HEK293 (cell line): ENCODE results near the gene MXI1.
"Not testable (repeated sequence)": the region's sequence is repeated elsewhere in the genome, so short reads cannot be mapped to it uniquely, and the experiment has no call there.

Source experiments
- CTCF ChIA-PET: fragments of 350-600 bp; formaldehyde crosslinking; extraction: SDS; loops from one replicate; lab custom pipeline; 2021; ENCODE audit warnings: antibody characterized with exemption; lab: Yijun Ruan, JAX
- POLR2A ChIA-PET: fragments of 300-600 bp; formaldehyde crosslinking; extraction: SDS; loops from one replicate; lab custom pipeline; 2020; ENCODE audit warnings: antibody characterized with exemption, inconsistent platforms; lab: Yijun Ruan, JAX
- H3K27ac ChIP-seq: fragments of 200-500 bp; sonication (Bioruptor generic); 2 replicates; pipeline ENCODE4 v1.5.1; 2014; ENCODE audit warnings: low read depth, low read length, control low read depth, inconsistent platforms; ENCODE audit errors: extremely low read depth
- H3K36me3 ChIP-seq, 2 experiments: fragments of 200-500 bp in 1 of 2; sonication (Bioruptor generic) in 1 of 2; 1 replicate in 1 of 2; 2 replicates in 1 of 2; pipeline ENCODE4 v1.5.1; 2014 to 2017; ENCODE audit warnings: inconsistent platforms in 2 of 2, low read length in 2 of 2; ENCODE audit not compliant: control insufficient read depth in 2 of 2, insufficient read depth in 1 of 2
- H3K4me1 ChIP-seq: fragments of 200-500 bp; sonication (Bioruptor generic); 2 replicates; pipeline ENCODE4 v1.5.1; 2014; ENCODE audit warnings: mild to moderate bottlenecking, low read length, inconsistent platforms; ENCODE audit not compliant: control insufficient read depth, insufficient read depth
- H3K4me3 ChIP-seq: 2 replicates; pipeline ENCODE4 v1.5.1; 2011; ENCODE audit warnings: low read depth, mild to moderate bottlenecking, control low read depth, low read length, moderate library complexity
- H3K9me3 ChIP-seq: fragments of 200-500 bp; sonication (Bioruptor generic); 2 replicates; pipeline ENCODE4 v1.5.1; 2014; ENCODE audit warnings: low read depth, low read length, inconsistent platforms; ENCODE audit not compliant: control insufficient read depth, insufficient read depth
- EGR2 ChIP-seq: fragments of 450-650 bp; formaldehyde crosslinking; IDR thresholded peaks from 2 replicates; pipeline ENCODE4 v1.5.1; 2016; ENCODE audit warnings: low read depth, missing biosample characterization, missing genetic modification characterization
- SCRT2 ChIP-seq: fragments of 450-650 bp; formaldehyde crosslinking; IDR thresholded peaks from 2 replicates; pipeline ENCODE4 v1.5.1; 2016; ENCODE audit warnings: missing biosample characterization, missing genetic modification characterization
- YY2 ChIP-seq: fragments of 450-650 bp; formaldehyde crosslinking; IDR thresholded peaks from 2 replicates; pipeline ENCODE4 v1.5.1; 2016; ENCODE audit warnings: missing biosample characterization, missing genetic modification characterization
- ZBTB17 ChIP-seq: fragments of 450-650 bp; formaldehyde crosslinking; IDR thresholded peaks from 2 replicates; pipeline ENCODE4 v1.5.1; 2016; ENCODE audit warnings: missing biosample characterization, missing genetic modification characterization
- ZBTB20 ChIP-seq: fragments of 450-650 bp; formaldehyde crosslinking; IDR thresholded peaks from 2 replicates; pipeline ENCODE4 v1.5.1; 2016; ENCODE audit warnings: missing biosample characterization, missing genetic modification characterization
- ZFHX2 ChIP-seq: fragments of 450-650 bp; formaldehyde crosslinking; conservative IDR thresholded peaks from 2 replicates; pipeline ENCODE4 v1.5.1; 2016; ENCODE audit warnings: missing biosample characterization, missing genetic modification characterization
- ZNF146 ChIP-seq: fragments of 450-650 bp; formaldehyde crosslinking; IDR thresholded peaks from 2 replicates; pipeline ENCODE4 v1.5.1; 2016; ENCODE audit warnings: missing biosample characterization, missing genetic modification characterization
- ZNF175 ChIP-seq: fragments of 450-650 bp; formaldehyde crosslinking; IDR thresholded peaks from 2 replicates; pipeline ENCODE4 v1.5.1; 2016; ENCODE audit warnings: missing biosample characterization, missing genetic modification characterization
- ZNF221 ChIP-seq: fragments of 450-650 bp; formaldehyde crosslinking; IDR thresholded peaks from 2 replicates; pipeline ENCODE4 v1.5.1; 2017; ENCODE audit warnings: missing biosample characterization, missing genetic modification characterization, borderline replicate concordance
- ZNF664 ChIP-seq: fragments of 450-650 bp; formaldehyde crosslinking; IDR thresholded peaks from 2 replicates; pipeline ENCODE4 v1.5.1; 2016; ENCODE audit warnings: missing biosample characterization, missing genetic modification characterization
- TF ChIP-seq, protein P1 (sequence below): fragments of 450-650 bp; formaldehyde crosslinking; IDR thresholded peaks from 2 replicates; pipeline ENCODE4 v1.5.1; 2016; ENCODE audit warnings: missing biosample characterization, missing genetic modification characterization
- TF ChIP-seq, protein P2 (sequence below): fragments of 450-650 bp; formaldehyde crosslinking; IDR thresholded peaks from 2 replicates; pipeline ENCODE4 v1.5.1; 2017; ENCODE audit warnings: missing biosample characterization, missing genetic modification characterization
- TF ChIP-seq, protein P3 (sequence below): fragments of 450-650 bp; formaldehyde crosslinking; IDR thresholded peaks from 2 replicates; pipeline ENCODE4 v1.5.1; 2017; ENCODE audit warnings: missing biosample characterization, missing genetic modification characterization

Gene MXI1

GRCh38 chr10:110179220-110179619 lies 28.2 kb upstream of the MXI1 start:
- ChIA-PET CTCF (no interaction called here), POLR2A (no interaction called here)
- H3K36me3 ChIP-seq, result no peaks in the 10 kb centered on the region
- H3K4me1 ChIP-seq, result no peaks in the 10 kb centered on the region
- no peak overlapping the region for H3K4me3 ChIP-seq
- peak; percentile 44 for TF ChIP-seq ZFHX2 (tag by site-specific recombination)
- no peak for TF ChIP-seq ZNF221 (tag by site-specific recombination)
- TF ChIP-seq EGR2 (tag by site-specific recombination), result peak; percentile 61
- no peak overlapping the region for H3K27ac ChIP-seq
- H3K9me3 ChIP-seq, result no peaks in the 10 kb centered on the region

DNA sequence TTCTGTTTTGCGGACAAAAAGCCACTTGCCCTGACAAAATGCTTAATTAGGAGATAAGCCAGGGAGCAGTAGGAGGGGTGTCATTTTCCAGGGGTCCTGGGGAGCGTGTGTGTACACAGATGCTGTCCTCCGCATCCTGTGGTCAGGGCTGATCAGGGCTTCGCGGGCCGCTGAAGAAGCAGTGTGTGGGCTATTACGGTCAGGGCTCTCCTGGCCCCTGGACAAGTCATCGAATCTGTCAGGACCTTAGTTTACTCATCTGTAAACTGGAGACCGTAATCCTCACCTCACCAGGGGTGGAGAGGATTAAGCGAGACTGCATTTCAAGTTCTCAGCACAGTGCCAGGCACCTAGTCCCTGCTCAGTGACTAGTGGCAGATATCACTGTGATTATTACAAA lies 26.0 kb upstream of the MXI1 start:
- H3K36me3 ChIP-seq, result no peaks in the 10 kb centered on the region
- TF ChIP-seq, protein P1, sequence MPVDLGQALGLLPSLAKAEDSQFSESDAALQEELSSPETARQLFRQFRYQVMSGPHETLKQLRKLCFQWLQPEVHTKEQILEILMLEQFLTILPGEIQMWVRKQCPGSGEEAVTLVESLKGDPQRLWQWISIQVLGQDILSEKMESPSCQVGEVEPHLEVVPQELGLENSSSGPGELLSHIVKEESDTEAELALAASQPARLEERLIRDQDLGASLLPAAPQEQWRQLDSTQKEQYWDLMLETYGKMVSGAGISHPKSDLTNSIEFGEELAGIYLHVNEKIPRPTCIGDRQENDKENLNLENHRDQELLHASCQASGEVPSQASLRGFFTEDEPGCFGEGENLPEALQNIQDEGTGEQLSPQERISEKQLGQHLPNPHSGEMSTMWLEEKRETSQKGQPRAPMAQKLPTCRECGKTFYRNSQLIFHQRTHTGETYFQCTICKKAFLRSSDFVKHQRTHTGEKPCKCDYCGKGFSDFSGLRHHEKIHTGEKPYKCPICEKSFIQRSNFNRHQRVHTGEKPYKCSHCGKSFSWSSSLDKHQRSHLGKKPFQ (tag by site-specific recombination), result no peak
- POLR2A ChIA-PET, result no interaction called here
- H3K4me3 ChIP-seq, result no peak overlapping the region
- H3K9me3 ChIP-seq, result no peaks in the 10 kb centered on the region
- no peaks in the 10 kb centered on the region for H3K4me1 ChIP-seq
- CTCF ChIA-PET, result interaction anchor here (0.6 kb wide), 1 partner anchor 251 kb away, joined by 4 read pairs; no protein-coding TSS in a partner anchor
- no peak overlapping the region for H3K27ac ChIP-seq

- ChIA-PET CTCF (interaction anchor here (0.6 to 1.4 kb wide), 2 partner anchors 24 to 250 kb away, joined by 3 to 4 read pairs; no protein-coding TSS in a partner anchor), POLR2A (no interaction called here)
- H3K27ac ChIP-seq, result no peak overlapping the region
- no peaks in the 10 kb centered on the region for H3K36me3 ChIP-seq
- no peaks in the 10 kb centered on the region for H3K9me3 ChIP-seq
- TF ChIP-seq ZBTB17 (tag by site-specific recombination) (no peak), ZNF664 (tag by site-specific recombination) (0 out of 2 replicates have a peak, but pooled peaks have one; percentile 11)
- TF ChIP-seq, all 188 proteins: peak for 1
- no peak overlapping the region for H3K4me3 ChIP-seq
- no peaks in the 10 kb centered on the region for H3K4me1 ChIP-seq
Observed at GRCh38 chr10:110181911-110182310, 25.5 kb upstream of the MXI1 start.

DNA sequence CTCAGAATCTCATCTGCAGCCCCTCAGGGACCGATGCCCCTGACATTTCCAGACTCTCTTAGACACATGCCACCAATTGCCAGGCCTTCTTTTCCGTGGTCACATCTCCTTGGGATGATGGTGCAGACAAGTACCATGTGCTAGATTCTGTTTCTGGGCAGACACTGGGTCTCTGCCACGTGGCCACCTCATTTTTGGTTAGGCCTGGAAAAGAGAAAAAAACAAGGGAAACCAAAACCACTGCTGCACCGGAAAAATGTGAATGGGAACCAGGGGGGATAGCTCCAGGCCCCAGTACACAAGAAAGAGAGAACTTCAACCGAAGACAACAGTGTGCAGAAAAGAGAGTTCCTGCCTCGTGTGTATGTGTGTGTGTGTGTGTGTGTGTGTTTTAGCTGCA lies 23.0 kb upstream of the MXI1 start:
- POLR2A ChIA-PET, result no interaction called here
- no peaks in the 10 kb centered on the region for H3K4me1 ChIP-seq
- TF ChIP-seq ZNF175 (tag by site-specific recombination), result no peak
- no peak for TF ChIP-seq ZBTB20 (tag by site-specific recombination)
- TF ChIP-seq ZFHX2 (tag by site-specific recombination), result no peak
- no peak for TF ChIP-seq YY2 (tag by site-specific recombination)
- TF ChIP-seq, protein P2, sequence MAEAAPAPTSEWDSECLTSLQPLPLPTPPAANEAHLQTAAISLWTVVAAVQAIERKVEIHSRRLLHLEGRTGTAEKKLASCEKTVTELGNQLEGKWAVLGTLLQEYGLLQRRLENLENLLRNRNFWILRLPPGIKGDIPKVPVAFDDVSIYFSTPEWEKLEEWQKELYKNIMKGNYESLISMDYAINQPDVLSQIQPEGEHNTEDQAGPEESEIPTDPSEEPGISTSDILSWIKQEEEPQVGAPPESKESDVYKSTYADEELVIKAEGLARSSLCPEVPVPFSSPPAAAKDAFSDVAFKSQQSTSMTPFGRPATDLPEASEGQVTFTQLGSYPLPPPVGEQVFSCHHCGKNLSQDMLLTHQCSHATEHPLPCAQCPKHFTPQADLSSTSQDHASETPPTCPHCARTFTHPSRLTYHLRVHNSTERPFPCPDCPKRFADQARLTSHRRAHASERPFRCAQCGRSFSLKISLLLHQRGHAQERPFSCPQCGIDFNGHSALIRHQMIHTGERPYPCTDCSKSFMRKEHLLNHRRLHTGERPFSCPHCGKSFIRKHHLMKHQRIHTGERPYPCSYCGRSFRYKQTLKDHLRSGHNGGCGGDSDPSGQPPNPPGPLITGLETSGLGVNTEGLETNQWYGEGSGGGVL (tag by site-specific recombination), result no peak
- TF ChIP-seq, all 188 proteins: peak for 0
- CTCF ChIA-PET, result no interaction called here
- no peaks in the 10 kb centered on the region for H3K36me3 ChIP-seq
- H3K4me3 ChIP-seq, result no peak overlapping the region
- no peaks in the 10 kb centered on the region for H3K9me3 ChIP-seq
- H3K27ac ChIP-seq, result no peak overlapping the region

DNA sequence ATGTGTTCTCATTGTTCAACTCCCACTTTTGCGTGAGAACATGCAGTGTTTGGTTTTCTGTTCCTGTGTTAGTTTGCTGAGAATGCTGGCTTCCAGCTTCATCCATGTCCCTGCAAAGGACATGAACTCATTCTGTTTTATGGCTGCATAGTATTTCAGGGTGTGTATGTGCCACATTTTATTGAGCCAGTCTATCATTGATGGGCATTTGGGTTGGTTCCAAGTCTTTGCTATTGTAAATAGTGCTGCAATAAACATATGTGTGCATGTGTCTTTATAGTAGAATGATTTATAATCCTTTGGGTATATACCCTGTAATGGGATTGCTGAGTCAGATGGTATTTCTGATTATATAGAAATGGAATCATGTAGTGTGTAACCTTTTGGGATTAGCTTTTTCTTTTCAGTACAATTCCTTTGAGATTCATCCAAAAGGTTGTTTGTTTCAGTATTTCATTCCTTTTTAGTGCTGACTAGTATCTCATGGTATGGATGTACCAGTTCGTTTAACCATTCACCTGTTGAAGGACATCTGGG lies 21.7 kb upstream of the MXI1 start:
- TF ChIP-seq ZNF146 (tag by site-specific recombination) (peak; percentile 37; the same call in 1 of the 2 replicates), SCRT2 (peak; percentile 37; the same call in 1 of the 2 replicates)
- TF ChIP-seq, protein P3, sequence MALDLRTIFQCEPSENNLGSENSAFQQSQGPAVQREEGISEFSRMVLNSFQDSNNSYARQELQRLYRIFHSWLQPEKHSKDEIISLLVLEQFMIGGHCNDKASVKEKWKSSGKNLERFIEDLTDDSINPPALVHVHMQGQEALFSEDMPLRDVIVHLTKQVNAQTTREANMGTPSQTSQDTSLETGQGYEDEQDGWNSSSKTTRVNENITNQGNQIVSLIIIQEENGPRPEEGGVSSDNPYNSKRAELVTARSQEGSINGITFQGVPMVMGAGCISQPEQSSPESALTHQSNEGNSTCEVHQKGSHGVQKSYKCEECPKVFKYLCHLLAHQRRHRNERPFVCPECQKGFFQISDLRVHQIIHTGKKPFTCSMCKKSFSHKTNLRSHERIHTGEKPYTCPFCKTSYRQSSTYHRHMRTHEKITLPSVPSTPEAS (tag by site-specific recombination), result peak; percentile 29; the same call in 1 of the 2 replicates
- H3K36me3 ChIP-seq, H3K27ac ChIP-seq, H3K9me3 ChIP-seq, H3K4me3 ChIP-seq, POLR2A ChIA-PET, H3K4me1 ChIP-seq: not testable (repeated sequence)
- CTCF ChIA-PET, result interaction anchor here (6.3 kb wide), 1 partner anchor 20 kb away, joined by 23 read pairs; the partner anchor contains the start of gene MXI1
